Heart right ventricle (tissue), 16 donors: ENCODE results near the gene NECAB2. TPM values are rescaled to one million over a fixed set of nuclear protein-coding genes. Genes with fewer than 3 reads are reported as not detected.

Experiments
- ATAC-seq, 8 donors: fragments of 200-7000 bp; cut with Tn5 transposase; one replicate each; pipeline ENCODE4 v1.9.1; 2020; ENCODE audit warnings: mild to moderate bottlenecking in 8 of 8, moderate library complexity in 8 of 8, moderate number of reproducible peaks in 1 of 8
- DNase-seq, 2 donors: peaks; one replicate each; pipeline ENCODE4 v3.0.0-alpha.2; 2020
- H3K27ac ChIP-seq, 10 donors: fragments of 200-600 bp; sonication (generic) in 2 of 10; one replicate each; pipeline versions ENCODE4 v1.5.0 to v1.8.0; 2020 to 2022; ENCODE audit warnings: mild to moderate bottlenecking in 3 of 10
- H3K27me3 ChIP-seq, 7 donors: fragments of 200-600 bp; one replicate each; pipeline ENCODE4 v1.8.0; 2021 to 2022; ENCODE audit warnings: mild to moderate bottlenecking in 2 of 7
- H3K36me3 ChIP-seq, 9 donors: fragments of 200-600 bp; sonication (generic) in 1 of 9; one replicate each; pipeline versions ENCODE4 v1.5.0 to v1.8.0; 2020 to 2022; ENCODE audit warnings: mild to moderate bottlenecking in 2 of 9
- H3K4me1 ChIP-seq, 9 donors: fragments of 200-600 bp; sonication (generic) in 1 of 9; one replicate each; pipeline versions ENCODE4 v1.5.0 to v1.8.0; 2020 to 2022; ENCODE audit warnings: mild to moderate bottlenecking in 4 of 9
- H3K4me3 ChIP-seq, 10 donors: fragments of 200-600 bp; sonication (generic) in 2 of 10; one replicate each; pipeline versions ENCODE4 v1.5.0 to v1.8.0; 2020 to 2022; ENCODE audit warnings: mild to moderate bottlenecking in 7 of 10, moderate library complexity in 2 of 10
- H3K9me3 ChIP-seq, 11 donors: fragments of 200-600 bp in 10 of 11; sonication (generic) in 2 of 11; one replicate each; pipeline versions ENCODE4 v1.5.0 to v1.8.0; 2013 to 2022; ENCODE audit warnings: mild to moderate bottlenecking in 2 of 11, control low read depth in 1 of 11, moderate library complexity in 1 of 11
- WGBS, 2 donors: extraction: QIAGEN DNeasy Blood & Tissue Kit; methylation state at CpG; one replicate each; pipeline ENCODE4 v1.1.7; 2013; ENCODE audit warnings: inconsistent platforms in 1 of 2; 5-methylcytosine and 5-hydroxymethylcytosine counted together
- intact Hi-C, 10 donors: fragments of 100-400 bp; cut with DNase I; formaldehyde crosslinking; loops; one replicate each; pipeline versions ENCODE4 v1.11.1 to v1.14.2; 2022
- polyA plus RNA-seq, 2 donors: library from polyadenylated mRNA; stranded (reverse); fragments of 200-250 nt; gene quantifications; one replicate each; pipeline ENCODE4 v1.2.3, GENCODE V29; 2013
- total RNA-seq, 10 donors: library from RNA; stranded (reverse); fragmentation: NEBNext Ultra II Directional in 3 of 10; extraction: Animal tissue kit (Norgen Biotek cat#: 25700) in 3 of 10; gene quantifications; one replicate each; pipeline versions ENCODE4 v1.2.1 to v1.2.4, GENCODE V29; 2021 to 2023
- TF ChIP-seq, protein P1 (sequence below), 9 donors: fragments of 200-600 bp; sonication (generic) in 2 of 9; IDR thresholded peaks; one replicate each; pipeline versions ENCODE4 v1.5.0 to v1.8.0; 2021 to 2022; ENCODE audit warnings: antibody characterized with exemption in 9 of 9, mild to moderate bottlenecking in 5 of 9, moderate library complexity in 1 of 9
- donor health status: Arrhythmogenic right ventricular cardiomyopathy.
- donor health status: ischemic (EF 13 %, LVEDD 7.1; RV severe dilation, severe dysfunction).
- donor health status: healthy with polysubstance abuse.
- donor health status: DM: no; HTN: yes; CAD: no.
- donor health status: DM: no; HTN: no; CAD: no.
- donor health status: ischemic (EF 25% LVEDD 6.9; RV normal size, moderate dysfunction).
- donor health status: ischemic (EF 25% LVEDD 5.7; RV mildly dilated, moderate dysfunction).
- donor health status: healthy.
- donor health status: DM: yes; HTN: yes; CAD: no.
- donor health status: Ischemic cardiomyopathy.
- donor health status: ischemic (EF 35%, LVEDD 5.7; RV mildly dilated, moderate dysfunction).
- donor health status: nonischemic (EF 11% LVEDD 7.7; RV severe dilation, severe dysfunction).
- donor health status: DM: yes; HTN: yes; CAD: no.
- donor health status: PGD.
- donor health status: ischemic (EF 29% LVEDD 5.4; RV normal size, mild dysfunction).
- donor health status: nonischemic (EF 23%, LVEDD 6.1; RV moderate dilation, normal function).

Gene NECAB2
- total and polyA plus RNA-seq, 12 donors = 0.32 to 3.2 (median 1.0) TPM

DNA sequence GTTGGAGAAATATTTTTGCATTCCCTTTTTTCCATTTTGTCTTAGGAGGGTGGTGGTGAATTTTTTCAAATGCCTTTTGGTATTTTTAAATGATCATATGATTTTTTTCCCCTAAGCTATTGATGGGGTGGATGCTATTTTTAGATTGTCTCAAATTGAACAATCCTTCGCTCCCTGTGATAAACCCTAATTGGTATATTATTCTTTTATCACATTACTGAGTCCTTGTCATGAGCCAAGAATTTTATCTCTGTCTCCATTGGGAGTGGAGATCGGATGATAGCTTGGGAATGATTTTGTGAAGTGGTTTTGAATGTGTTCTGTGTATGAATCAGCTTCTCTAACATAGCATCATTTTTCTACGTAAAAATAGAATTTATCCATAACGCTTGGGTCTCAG, 15.4 kb downstream of the NECAB2 start:
- H3K27ac ChIP-seq = no peak overlapping the region
- H3K4me1 ChIP-seq = peaks cover 0 to 8% (median 0%) of the 10 kb centered on the region in 9 donors
- no peak overlapping the region for H3K4me3 ChIP-seq
- peaks cover 0 to 3% (median 0%) of the 10 kb centered on the region in 7 donors for H3K27me3 ChIP-seq
- 42 to 54% methylated on average over 4 of the region's 4 CpGs for WGBS, 2 donors
- DNase-seq (no peak), ATAC-seq (no peak)
- H3K9me3 ChIP-seq = peaks cover 0 to 24% (median 2%) of the 10 kb centered on the region in 11 donors
- H3K36me3 ChIP-seq = no peaks in the 10 kb centered on the region
- intact Hi-C loops = no loop called here
- TF ChIP-seq, protein P1, sequence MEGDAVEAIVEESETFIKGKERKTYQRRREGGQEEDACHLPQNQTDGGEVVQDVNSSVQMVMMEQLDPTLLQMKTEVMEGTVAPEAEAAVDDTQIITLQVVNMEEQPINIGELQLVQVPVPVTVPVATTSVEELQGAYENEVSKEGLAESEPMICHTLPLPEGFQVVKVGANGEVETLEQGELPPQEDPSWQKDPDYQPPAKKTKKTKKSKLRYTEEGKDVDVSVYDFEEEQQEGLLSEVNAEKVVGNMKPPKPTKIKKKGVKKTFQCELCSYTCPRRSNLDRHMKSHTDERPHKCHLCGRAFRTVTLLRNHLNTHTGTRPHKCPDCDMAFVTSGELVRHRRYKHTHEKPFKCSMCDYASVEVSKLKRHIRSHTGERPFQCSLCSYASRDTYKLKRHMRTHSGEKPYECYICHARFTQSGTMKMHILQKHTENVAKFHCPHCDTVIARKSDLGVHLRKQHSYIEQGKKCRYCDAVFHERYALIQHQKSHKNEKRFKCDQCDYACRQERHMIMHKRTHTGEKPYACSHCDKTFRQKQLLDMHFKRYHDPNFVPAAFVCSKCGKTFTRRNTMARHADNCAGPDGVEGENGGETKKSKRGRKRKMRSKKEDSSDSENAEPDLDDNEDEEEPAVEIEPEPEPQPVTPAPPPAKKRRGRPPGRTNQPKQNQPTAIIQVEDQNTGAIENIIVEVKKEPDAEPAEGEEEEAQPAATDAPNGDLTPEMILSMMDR (IDR thresholded peaks at IDR 0.05) = no peak

GRCh38 chr16:83989300-83989699, 21.3 kb downstream of the NECAB2 start:
- Histone ChIP-seq H3K4me3 (no peak overlapping the region), H3K9me3 (peaks cover 0 to 10% (median 0%) of the 10 kb centered on the region in 11 donors), H3K4me1 (peaks cover 0 to 16% (median 6%) of the 10 kb centered on the region in 9 donors), H3K27ac (no peak overlapping the region), H3K36me3 (no peaks in the 10 kb centered on the region), H3K27me3 (peaks cover 0 to 22% (median 0%) of the 10 kb centered on the region in 7 donors)
- 86 to 88% methylated on average over 8 of the region's 8 CpGs for WGBS, 2 donors
- intact Hi-C loops = no loop called here
- TF ChIP-seq, protein P1 (IDR thresholded peaks at IDR 0.05) = no peak
- ATAC-seq (no peak), DNase-seq (no peak)

GRCh38 chr16:83990492-83990891, 22.4 kb downstream of the NECAB2 start:
- TF ChIP-seq, protein P1 (IDR thresholded peaks at IDR 0.05) = no peak
- H3K4me1 ChIP-seq = peaks cover 0 to 21% (median 8%) of the 10 kb centered on the region in 9 donors
- no peak overlapping the region for H3K4me3 ChIP-seq
- WGBS, 2 donors = 88 to 89% methylated on average over 11 of the region's 11 CpGs
- ATAC-seq (no peak), DNase-seq (no peak)
- intact Hi-C loops = no loop called here
- no peaks in the 10 kb centered on the region for H3K36me3 ChIP-seq
- peaks cover 0 to 24% (median 0%) of the 10 kb centered on the region in 7 donors for H3K27me3 ChIP-seq
- H3K9me3 ChIP-seq = peaks cover 0 to 10% (median 0%) of the 10 kb centered on the region in 11 donors
- no peak overlapping the region for H3K27ac ChIP-seq

DNA sequence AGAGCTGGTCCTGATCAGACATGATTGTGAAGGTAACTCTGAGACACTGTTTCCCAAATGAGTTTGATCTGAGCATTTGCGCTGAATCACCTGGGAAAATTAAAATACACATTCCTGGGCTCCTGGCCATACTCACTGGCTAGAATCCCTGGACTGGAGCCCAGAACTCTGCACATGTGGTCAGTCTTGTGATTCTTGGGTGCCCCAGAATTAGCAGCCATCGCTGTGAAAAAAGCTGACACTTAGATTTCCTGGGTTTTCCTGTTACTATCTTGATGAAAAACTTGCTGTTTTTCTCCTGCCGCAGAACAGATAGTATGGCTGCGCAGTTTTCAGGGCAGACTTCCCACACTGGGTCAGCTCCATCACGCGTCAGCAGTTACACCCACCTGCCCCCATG, 24.6 kb downstream of the NECAB2 start:
- peak overlapping the region in 1 of 10 donors; percentile 15 for H3K27ac ChIP-seq
- no peaks in the 10 kb centered on the region for H3K36me3 ChIP-seq
- TF ChIP-seq, protein P1 (IDR thresholded peaks at IDR 0.05) = no peak
- DNase-seq = peak in 1 of 2 donors; percentile 70
- H3K27me3 ChIP-seq = peaks cover 0 to 35% (median 5%) of the 10 kb centered on the region in 7 donors
- H3K4me1 ChIP-seq = peaks cover 0 to 27% (median 10%) of the 10 kb centered on the region in 9 donors
- peaks cover 0 to 2% (median 0%) of the 10 kb centered on the region in 11 donors for H3K9me3 ChIP-seq
- intact Hi-C loops = no loop called here
- WGBS, 2 donors = 30 to 37% methylated on average over 6 of the region's 6 CpGs
- peak in 7 of 8 donors; percentile 39 to 85 (median 66) for ATAC-seq
- H3K4me3 ChIP-seq = no peak overlapping the region
